ENCODE results near the gene WDR27. TPM values are rescaled to one million over a fixed set of nuclear protein-coding genes. Genes with fewer than 3 reads are reported as not detected.

The WDR27 gene
- total and polyA plus RNA-seq, 2 experiments from 2014 or later: 27.7 to 29.7 TPM

DNA sequence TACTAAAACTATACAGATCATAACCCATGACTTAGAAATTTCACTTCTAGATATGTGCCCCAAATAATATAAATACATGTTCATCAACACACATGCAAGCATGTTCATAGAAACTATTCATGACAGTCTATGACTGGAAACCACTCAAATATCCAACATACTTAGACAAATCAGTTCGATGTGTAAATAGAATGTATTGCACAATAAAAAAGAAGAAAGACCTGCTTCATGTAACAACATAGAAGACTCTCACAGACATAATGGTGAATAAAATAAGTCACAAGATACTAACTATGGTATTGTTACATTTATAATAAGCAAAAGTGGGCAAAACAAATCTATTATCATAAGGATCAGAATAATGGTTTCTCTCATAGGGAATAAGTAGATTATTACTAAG, 284.7 kb downstream of the WDR27 start:
- H3K9me3 ChIP-seq (ENCODE audit: low read depth): no peaks in the 10 kb centered on the region
- H3K27ac ChIP-seq: no peak overlapping the region
- no peaks in the 10 kb centered on the region for H3K27me3 ChIP-seq
- no peaks in the 10 kb centered on the region for H3K4me1 ChIP-seq (ENCODE audit: insufficient read depth)
- 75% methylated on average over 1 of the region's 1 CpG for WGBS (ENCODE audit: low lambda C conversion rate, missing lambda C conversion rate)
- TF ChIP-seq, protein P1, sequence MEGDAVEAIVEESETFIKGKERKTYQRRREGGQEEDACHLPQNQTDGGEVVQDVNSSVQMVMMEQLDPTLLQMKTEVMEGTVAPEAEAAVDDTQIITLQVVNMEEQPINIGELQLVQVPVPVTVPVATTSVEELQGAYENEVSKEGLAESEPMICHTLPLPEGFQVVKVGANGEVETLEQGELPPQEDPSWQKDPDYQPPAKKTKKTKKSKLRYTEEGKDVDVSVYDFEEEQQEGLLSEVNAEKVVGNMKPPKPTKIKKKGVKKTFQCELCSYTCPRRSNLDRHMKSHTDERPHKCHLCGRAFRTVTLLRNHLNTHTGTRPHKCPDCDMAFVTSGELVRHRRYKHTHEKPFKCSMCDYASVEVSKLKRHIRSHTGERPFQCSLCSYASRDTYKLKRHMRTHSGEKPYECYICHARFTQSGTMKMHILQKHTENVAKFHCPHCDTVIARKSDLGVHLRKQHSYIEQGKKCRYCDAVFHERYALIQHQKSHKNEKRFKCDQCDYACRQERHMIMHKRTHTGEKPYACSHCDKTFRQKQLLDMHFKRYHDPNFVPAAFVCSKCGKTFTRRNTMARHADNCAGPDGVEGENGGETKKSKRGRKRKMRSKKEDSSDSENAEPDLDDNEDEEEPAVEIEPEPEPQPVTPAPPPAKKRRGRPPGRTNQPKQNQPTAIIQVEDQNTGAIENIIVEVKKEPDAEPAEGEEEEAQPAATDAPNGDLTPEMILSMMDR (IDR thresholded peaks at IDR 0.05; ENCODE audit: poor library complexity): no peak
- TF ChIP-seq EZH2phosphoT487 (IDR thresholded peaks at IDR 0.05; ENCODE audit: low read depth, severe bottlenecking, unreplicated experiment) (no peak), EZH2 (IDR thresholded peaks at IDR 0.05; ENCODE audit: borderline replicate concordance) (no peak)
- DNase-seq (ENCODE audit: low spot score): no peak
- no peak overlapping the region for H3K4me3 ChIP-seq
- no peaks in the 10 kb centered on the region for H4K20me1 ChIP-seq (ENCODE audit: insufficient read depth, poor library complexity, severe bottlenecking)
- H3K4me2 ChIP-seq: no peak overlapping the region
- H3K36me3 ChIP-seq (replicated peaks; ENCODE audit: insufficient read depth, low read depth): no peaks in the 10 kb centered on the region
- no peaks in the 10 kb centered on the region for H3K9me2 ChIP-seq (replicated peaks; ENCODE audit: insufficient read depth)
- no peak overlapping the region for H2AFZ ChIP-seq
- H3K79me2 ChIP-seq: no peaks in the 10 kb centered on the region

DNA sequence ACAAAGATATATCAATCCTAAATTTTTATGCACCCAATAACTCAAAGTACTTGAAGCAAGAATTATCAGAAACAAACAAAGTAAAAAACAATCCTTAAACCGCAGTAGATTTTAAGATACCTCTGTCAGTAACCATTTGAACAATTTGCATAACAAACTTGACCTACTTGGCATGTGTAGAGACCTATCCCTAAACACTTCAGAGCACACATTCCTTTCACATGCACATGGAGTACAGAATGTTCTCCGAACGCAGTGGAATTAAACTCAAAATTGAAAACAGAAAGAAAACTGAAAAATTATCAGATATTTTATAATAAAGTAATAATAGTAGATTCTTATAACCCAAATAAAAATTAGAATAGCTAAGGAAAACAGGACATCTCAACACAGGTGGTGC, 285.6 kb downstream of the WDR27 start:
- Histone ChIP-seq H2AFZ (no peak overlapping the region), H3K4me3 (no peak overlapping the region), H3K4me1 (ENCODE audit: insufficient read depth) (no peaks in the 10 kb centered on the region), H3K4me2 (no peak overlapping the region), H3K27me3 (no peaks in the 10 kb centered on the region), H4K20me1 (ENCODE audit: insufficient read depth, poor library complexity, severe bottlenecking) (no peaks in the 10 kb centered on the region), H3K9me2 (replicated peaks; ENCODE audit: insufficient read depth) (no peaks in the 10 kb centered on the region), H3K27ac (no peak overlapping the region), H3K9me3 (ENCODE audit: low read depth) (no peaks in the 10 kb centered on the region), H3K36me3 (replicated peaks; ENCODE audit: insufficient read depth, low read depth) (no peaks in the 10 kb centered on the region), H3K79me2 (no peaks in the 10 kb centered on the region)
- WGBS (ENCODE audit: low lambda C conversion rate, missing lambda C conversion rate): 93% methylated on average over 3 of the region's 3 CpGs
- TF ChIP-seq EZH2 (IDR thresholded peaks at IDR 0.05; ENCODE audit: borderline replicate concordance) (no peak), EZH2phosphoT487 (IDR thresholded peaks at IDR 0.05; ENCODE audit: low read depth, severe bottlenecking, unreplicated experiment) (no peak)
- TF ChIP-seq, protein P1 (IDR thresholded peaks at IDR 0.05; ENCODE audit: poor library complexity): no peak
- no peak for DNase-seq (ENCODE audit: low spot score)

DNA sequence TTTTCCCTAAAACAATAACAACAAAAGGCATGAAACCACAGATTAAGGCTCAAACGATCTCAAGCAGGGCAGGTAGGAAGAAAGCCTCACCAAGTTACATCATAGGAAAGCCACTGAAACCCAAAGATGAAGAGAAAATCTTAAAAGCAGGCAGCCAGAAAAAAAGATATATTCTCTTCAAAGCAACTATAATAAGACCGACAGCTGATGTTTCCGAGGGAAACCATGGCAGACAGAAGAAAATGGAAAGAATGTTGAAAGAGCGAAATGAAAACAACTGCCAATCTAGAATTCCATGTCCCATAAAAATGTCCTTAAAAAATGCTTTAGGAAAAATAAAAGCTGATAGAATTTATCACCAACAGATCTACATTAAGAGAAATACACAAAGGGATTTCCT, 286.6 kb downstream of the WDR27 start:
- H3K27ac ChIP-seq: no peak overlapping the region
- H3K27me3 ChIP-seq: no peaks in the 10 kb centered on the region
- no peaks in the 10 kb centered on the region for H3K4me1 ChIP-seq (ENCODE audit: insufficient read depth)
- no peak overlapping the region for H2AFZ ChIP-seq
- no peaks in the 10 kb centered on the region for H3K9me2 ChIP-seq (replicated peaks; ENCODE audit: insufficient read depth)
- WGBS (ENCODE audit: low lambda C conversion rate, missing lambda C conversion rate): 92% methylated on average over 4 of the region's 4 CpGs
- no peak overlapping the region for H3K4me3 ChIP-seq
- H3K9me3 ChIP-seq (ENCODE audit: low read depth): no peaks in the 10 kb centered on the region
- TF ChIP-seq, protein P1 (IDR thresholded peaks at IDR 0.05; ENCODE audit: poor library complexity): no peak
- no peak for TF ChIP-seq EZH2 (IDR thresholded peaks at IDR 0.05; ENCODE audit: borderline replicate concordance)
- no peak for TF ChIP-seq EZH2phosphoT487 (IDR thresholded peaks at IDR 0.05; ENCODE audit: low read depth, severe bottlenecking, unreplicated experiment)
- no peaks in the 10 kb centered on the region for H3K36me3 ChIP-seq (replicated peaks; ENCODE audit: insufficient read depth, low read depth)
- no peak for DNase-seq (ENCODE audit: low spot score)
- no peak overlapping the region for H3K4me2 ChIP-seq
- H3K79me2 ChIP-seq: no peaks in the 10 kb centered on the region
- no peaks in the 10 kb centered on the region for H4K20me1 ChIP-seq (ENCODE audit: insufficient read depth, poor library complexity, severe bottlenecking)

DNA sequence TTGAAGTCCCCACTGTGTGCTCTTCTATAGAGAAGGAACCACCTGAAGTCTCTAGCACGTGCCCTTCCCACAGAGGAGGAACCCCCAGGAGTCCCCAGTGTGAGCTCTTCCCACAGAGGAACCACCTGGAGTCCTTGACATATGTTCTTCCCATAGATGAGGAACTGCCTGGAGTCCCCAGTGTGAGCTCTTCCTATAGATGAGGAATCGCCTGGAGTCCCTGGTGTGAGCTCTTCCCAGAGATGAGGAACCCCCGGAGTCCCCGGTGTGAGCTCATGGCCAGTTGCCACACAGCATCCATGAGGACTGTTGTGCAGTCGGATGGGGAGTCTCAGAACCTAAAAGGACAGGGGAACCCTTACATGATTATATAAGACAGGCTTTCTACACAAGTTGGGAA, 290.1 kb downstream of the WDR27 start:
- no peaks in the 10 kb centered on the region for H3K9me2 ChIP-seq (replicated peaks; ENCODE audit: insufficient read depth)
- no peak overlapping the region for H2AFZ ChIP-seq
- H3K36me3 ChIP-seq (replicated peaks; ENCODE audit: insufficient read depth, low read depth): no peaks in the 10 kb centered on the region
- no peaks in the 10 kb centered on the region for H3K27me3 ChIP-seq
- no peak overlapping the region for H3K4me3 ChIP-seq
- no peak for DNase-seq (ENCODE audit: low spot score)
- H3K27ac ChIP-seq: no peak overlapping the region
- WGBS (ENCODE audit: low lambda C conversion rate, missing lambda C conversion rate): 79% methylated on average over 5 of the region's 5 CpGs
- H3K79me2 ChIP-seq: no peaks in the 10 kb centered on the region
- no peaks in the 10 kb centered on the region for H3K9me3 ChIP-seq (ENCODE audit: low read depth)
- no peak overlapping the region for H3K4me2 ChIP-seq
- TF ChIP-seq, protein P1 (IDR thresholded peaks at IDR 0.05; ENCODE audit: poor library complexity): no peak
- no peaks in the 10 kb centered on the region for H3K4me1 ChIP-seq (ENCODE audit: insufficient read depth)
- H4K20me1 ChIP-seq (ENCODE audit: insufficient read depth, poor library complexity, severe bottlenecking): no peaks in the 10 kb centered on the region
